Neural progenitor cell (in vitro differentiated cells): Measurements from ENCODE around the gene AP1M1. TPM values are rescaled to one million over a fixed set of nuclear protein-coding genes. Genes with fewer than 3 reads are reported as not detected.

Experiments used
- DNase-seq: peaks from one replicate; pipeline ENCODE4 v3.0.0-alpha.2; 2016; ENCODE audit warnings: low spot score
- H2AFZ ChIP-seq: fragments of 200-600 bp; sonication (generic); replicated peaks from 2 replicates; pipeline ENCODE4 v1.6.1; 2016; ENCODE audit warnings: antibody characterized with exemption
- H3F3A ChIP-seq: fragments of 200-600 bp; sonication (generic); 2 replicates; pipeline ENCODE4 v1.6.1; 2016; ENCODE audit warnings: antibody characterized with exemption, low read depth
- H3K27ac ChIP-seq: fragments of 200-600 bp; sonication (generic); 2 replicates; pipeline ENCODE4 v1.5.1; 2016; ENCODE audit warnings: mild to moderate bottlenecking
- H3K27me3 ChIP-seq: fragments of 200-600 bp; sonication (generic); 2 replicates; pipeline ENCODE4 v1.6.1; 2016; ENCODE audit warnings: mild to moderate bottlenecking, moderate library complexity
- H3K36me3 ChIP-seq: fragments of 200-600 bp; sonication (generic); 2 replicates; pipeline ENCODE4 v1.5.1; 2016
- H3K4me1 ChIP-seq: fragments of 200-600 bp; sonication (generic); 2 replicates; pipeline ENCODE4 v1.6.1; 2016; ENCODE audit warnings: mixed run types
- H3K4me2 ChIP-seq: fragments of 200-600 bp; sonication (generic); 2 replicates; pipeline ENCODE4 v1.6.1; 2016
- H3K4me3 ChIP-seq: fragments of 200-600 bp; sonication (generic); 2 replicates; pipeline ENCODE4 v1.5.1; 2016
- H3K79me2 ChIP-seq: fragments of 200-600 bp; sonication (generic); 2 replicates; pipeline ENCODE4 v1.6.1; 2016; ENCODE audit warnings: low read depth
- H3K9ac ChIP-seq: fragments of 200-600 bp; sonication (generic); 2 replicates; pipeline ENCODE4 v1.6.1; 2016
- H3K9me3 ChIP-seq: fragments of 200-600 bp; sonication (generic); 2 replicates; pipeline ENCODE4 v1.5.1; 2016; ENCODE audit warnings: low read depth
- H4K20me1 ChIP-seq: fragments of 200-600 bp; sonication (generic); 2 replicates; pipeline ENCODE4 v1.6.1; 2016; ENCODE audit warnings: low read depth
- H3K27ac Mint-ChIP-seq: 3 replicates; pipeline ENCODE4 v1.8.0; 2021; ENCODE audit warnings: mixed read lengths
- H3K27me3 Mint-ChIP-seq: 2 replicates; pipeline ENCODE4 v1.8.0; 2022; ENCODE audit warnings: low read depth, mild to moderate bottlenecking, inconsistent platforms, moderate library complexity, mixed read lengths; ENCODE audit not compliant: insufficient read depth
- H3K36me3 Mint-ChIP-seq: 3 replicates; pipeline ENCODE4 v1.8.0; 2021; ENCODE audit warnings: mixed read lengths
- H3K4me1 Mint-ChIP-seq: 3 replicates; pipeline ENCODE4 v1.8.0; 2021; ENCODE audit warnings: mixed read lengths
- H3K4me3 Mint-ChIP-seq: 3 replicates; pipeline ENCODE4 v1.8.0; 2021; ENCODE audit warnings: mild to moderate bottlenecking, moderate library complexity, mixed read lengths
- H3K9me3 Mint-ChIP-seq: 3 replicates; pipeline ENCODE4 v1.8.0; 2020; ENCODE audit warnings: mixed read lengths
- CTCF ChIP-seq: fragments of 200-600 bp; sonication (generic); IDR thresholded peaks from 2 replicates; pipeline ENCODE4 v1.5.1; 2017; ENCODE audit warnings: antibody characterized with exemption, mild to moderate bottlenecking
- EZH2 ChIP-seq: fragments of 200-600 bp; sonication (generic); IDR thresholded peaks from 2 replicates; pipeline ENCODE4 v1.6.1; 2017; ENCODE audit warnings: antibody characterized with exemption, mild to moderate bottlenecking, moderate library complexity
- EZH2phosphoT487 ChIP-seq: fragments of 200-600 bp; sonication (generic); IDR thresholded peaks from 2 replicates; pipeline ENCODE4 v1.6.1; 2017; ENCODE audit warnings: antibody characterized with exemption
- total RNA-seq: library from RNA; depleted of rRNA; stranded (reverse); fragments of >200 nt; gene quantifications from 2 replicates; pipeline ENCODE4 v1.2.3, GENCODE V29; 2015; ENCODE audit warnings: low replicate concordance

Gene AP1M1
- total RNA-seq, 1 donor from 2014 or later: 26.5 TPM

GRCh38 chr19:16259385-16260159 lies 61.9 kb downstream of the AP1M1 start:
- H3K27me3 Mint-ChIP-seq: peaks cover 8% of the 10 kb centered on the region
- H2AFZ ChIP-seq: no peak overlapping the region
- H3K9ac ChIP-seq: no peak overlapping the region
- TF ChIP-seq EZH2 (no peak), EZH2phosphoT487 (no peak), CTCF (no peak)
- H3K4me3 ChIP-seq: no peak overlapping the region
- no peak overlapping the region for H3K4me3 Mint-ChIP-seq
- H3K4me1 Mint-ChIP-seq: no peaks in the 10 kb centered on the region
- no peaks in the 10 kb centered on the region for H3K36me3 Mint-ChIP-seq
- H4K20me1 ChIP-seq: no peaks in the 10 kb centered on the region
- DNase-seq: no peak
- H3K79me2 ChIP-seq: no peaks in the 10 kb centered on the region
- no peak overlapping the region for H3K27ac Mint-ChIP-seq
- no peaks in the 10 kb centered on the region for H3K4me1 ChIP-seq
- no peaks in the 10 kb centered on the region for H3F3A ChIP-seq
- no peaks in the 10 kb centered on the region for H3K9me3 Mint-ChIP-seq
- no peaks in the 10 kb centered on the region for H3K27me3 ChIP-seq
- H3K9me3 ChIP-seq: no peaks in the 10 kb centered on the region
- no peaks in the 10 kb centered on the region for H3K36me3 ChIP-seq
- H3K27ac ChIP-seq: no peak overlapping the region
- H3K4me2 ChIP-seq: no peak overlapping the region

- Mint-ChIP-seq H3K27ac (no peak overlapping the region), H3K27me3 (peaks cover 10% of the 10 kb centered on the region), H3K4me3 (no peak overlapping the region), H3K9me3 (no peaks in the 10 kb centered on the region), H3K36me3 (no peaks in the 10 kb centered on the region), H3K4me1 (no peaks in the 10 kb centered on the region)
- TF ChIP-seq EZH2phosphoT487: no peak
- TF ChIP-seq EZH2: no peak
- no peak for TF ChIP-seq CTCF
- Histone ChIP-seq H3F3A (no peaks in the 10 kb centered on the region), H3K9ac (no peak overlapping the region), H3K4me1 (no peaks in the 10 kb centered on the region), H3K27me3 (no peaks in the 10 kb centered on the region), H2AFZ (no peak overlapping the region), H4K20me1 (no peaks in the 10 kb centered on the region), H3K4me3 (no peak overlapping the region), H3K36me3 (no peaks in the 10 kb centered on the region), H3K27ac (no peak overlapping the region), H3K79me2 (no peaks in the 10 kb centered on the region), H3K9me3 (no peaks in the 10 kb centered on the region), H3K4me2 (no peak overlapping the region)
- DNase-seq: no peak
Measured at GRCh38 chr19:16260160-16260811, 62.6 kb downstream of the AP1M1 start.

GRCh38 chr19:16260812-16261161 lies 63.1 kb downstream of the AP1M1 start:
- no peaks in the 10 kb centered on the region for H3F3A ChIP-seq
- H3K36me3 Mint-ChIP-seq: no peaks in the 10 kb centered on the region

More at GRCh38 chr19:16260812-16261161, 63.1 kb downstream of the AP1M1 start:
- DNase-seq: no peak
- Histone ChIP-seq H3K4me2 (no peak overlapping the region), H3K4me1 (no peaks in the 10 kb centered on the region), H3K27ac (no peak overlapping the region), H3K4me3 (no peak overlapping the region), H3K36me3 (no peaks in the 10 kb centered on the region), H3K9me3 (no peaks in the 10 kb centered on the region), H3K27me3 (no peaks in the 10 kb centered on the region), H4K20me1 (no peaks in the 10 kb centered on the region), H2AFZ (no peak overlapping the region), H3K79me2 (no peaks in the 10 kb centered on the region), H3K9ac (no peak overlapping the region)
- Mint-ChIP-seq H3K27me3 (peaks cover 10% of the 10 kb centered on the region), H3K4me3 (peak overlapping the region; percentile 57), H3K27ac (no peak overlapping the region), H3K4me1 (no peaks in the 10 kb centered on the region), H3K9me3 (no peaks in the 10 kb centered on the region)
- TF ChIP-seq EZH2phosphoT487 (no peak), EZH2 (no peak), CTCF (no peak)
